Left kidney (tissue), 2 donors: ENCODE data around the gene TMEM183A. TPM values are rescaled to one million over a fixed set of nuclear protein-coding genes. Genes with fewer than 3 reads are reported as not detected.

Experiments used
- DNase-seq: peaks from one replicate; pipeline ENCODE4 v3.0.0-alpha.2; 2013
- polyA plus RNA-seq: library from polyadenylated mRNA; unstranded; fragments of 120-200 nt; gene quantifications from one replicate; pipeline ENCODE4 v1.2.1, GENCODE V29; 2013; ENCODE audit not compliant: insufficient read length

Gene TMEM183A
- polyA plus RNA-seq, 1 donor, result 73.9 TPM

DNA sequence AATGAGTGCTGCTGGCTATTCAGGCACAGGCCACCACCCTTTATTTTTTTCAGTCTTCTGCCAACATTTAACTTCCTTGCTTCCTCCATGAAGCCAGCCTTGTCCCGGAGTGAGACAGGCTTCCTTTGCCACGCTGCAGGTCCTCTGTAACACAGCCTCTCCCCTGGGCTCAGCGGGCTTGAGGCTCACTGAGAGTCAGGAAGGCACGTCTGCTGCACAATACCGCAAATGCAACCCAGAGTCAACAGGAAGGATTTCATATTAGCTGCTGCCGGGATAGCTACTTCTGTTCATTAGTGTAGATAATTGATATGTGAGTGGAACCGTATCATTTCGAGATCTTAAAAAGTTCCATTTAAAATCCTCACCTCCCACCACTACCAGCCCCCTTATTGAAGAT is 56.1 kb downstream of the TMEM183A start:
- DNase-seq, result no peak

DNA sequence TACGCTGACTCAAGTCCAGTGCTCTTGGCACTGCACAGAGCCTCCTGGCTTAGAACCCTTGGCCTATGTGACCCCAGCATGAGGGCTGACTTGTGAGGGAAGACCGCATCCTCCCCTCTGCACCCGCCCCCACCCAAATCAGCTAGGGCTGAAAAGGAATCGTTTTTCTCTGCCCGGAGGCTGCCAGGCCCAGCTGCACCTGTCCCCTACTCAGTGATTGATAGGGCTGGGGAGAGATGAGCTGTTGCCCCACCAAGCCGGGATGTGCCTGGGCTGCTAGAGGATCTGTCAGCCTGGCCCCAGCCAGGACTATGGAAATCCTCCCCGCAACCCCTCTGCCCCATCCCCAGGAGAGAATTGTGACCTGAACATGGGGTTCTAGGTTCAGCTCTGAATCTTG is 58.0 kb downstream of the TMEM183A start:
- DNase-seq, result no peak

DNA sequence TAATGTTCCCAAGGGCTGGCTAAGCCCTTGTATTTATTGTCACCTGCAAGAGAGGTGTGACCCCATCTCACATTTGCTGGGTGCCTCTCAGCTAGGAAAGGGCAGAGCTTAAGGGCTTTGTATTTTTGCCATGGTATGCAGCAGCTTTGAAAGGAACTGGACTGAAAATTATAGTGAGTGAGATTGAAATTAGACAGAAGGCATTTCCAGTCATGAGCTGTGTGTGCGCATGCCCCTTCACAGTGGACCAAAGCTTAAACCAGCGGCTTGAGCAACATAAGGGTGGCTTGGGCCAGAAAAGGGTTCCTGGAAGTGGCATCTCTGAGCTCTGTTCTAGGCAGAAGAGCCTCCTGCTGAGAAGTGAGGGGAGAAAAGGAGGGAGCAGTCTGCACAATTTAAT is 58.8 kb downstream of the TMEM183A start:
- DNase-seq, result no peak

DNA sequence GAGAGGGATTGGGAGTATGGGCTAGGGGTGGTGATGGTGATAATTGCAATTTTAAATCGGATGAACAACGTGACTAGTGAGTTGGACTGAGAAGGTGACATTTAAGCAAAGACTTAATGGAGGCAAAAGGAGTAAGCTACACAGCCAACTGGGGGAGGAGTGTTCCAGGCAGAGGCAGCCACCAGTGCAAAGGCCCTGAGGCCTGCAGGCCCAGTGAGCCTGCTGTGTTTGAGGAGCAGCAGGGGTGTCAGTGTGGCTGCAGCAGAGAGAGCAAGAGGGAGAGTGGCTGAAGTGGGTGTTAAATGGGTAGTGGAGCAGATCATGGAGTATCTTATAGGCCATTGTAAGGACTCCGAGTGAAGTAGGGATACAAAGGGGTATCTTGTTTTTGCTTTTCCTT is 59.8 kb downstream of the TMEM183A start:
- no peak for DNase-seq

DNA sequence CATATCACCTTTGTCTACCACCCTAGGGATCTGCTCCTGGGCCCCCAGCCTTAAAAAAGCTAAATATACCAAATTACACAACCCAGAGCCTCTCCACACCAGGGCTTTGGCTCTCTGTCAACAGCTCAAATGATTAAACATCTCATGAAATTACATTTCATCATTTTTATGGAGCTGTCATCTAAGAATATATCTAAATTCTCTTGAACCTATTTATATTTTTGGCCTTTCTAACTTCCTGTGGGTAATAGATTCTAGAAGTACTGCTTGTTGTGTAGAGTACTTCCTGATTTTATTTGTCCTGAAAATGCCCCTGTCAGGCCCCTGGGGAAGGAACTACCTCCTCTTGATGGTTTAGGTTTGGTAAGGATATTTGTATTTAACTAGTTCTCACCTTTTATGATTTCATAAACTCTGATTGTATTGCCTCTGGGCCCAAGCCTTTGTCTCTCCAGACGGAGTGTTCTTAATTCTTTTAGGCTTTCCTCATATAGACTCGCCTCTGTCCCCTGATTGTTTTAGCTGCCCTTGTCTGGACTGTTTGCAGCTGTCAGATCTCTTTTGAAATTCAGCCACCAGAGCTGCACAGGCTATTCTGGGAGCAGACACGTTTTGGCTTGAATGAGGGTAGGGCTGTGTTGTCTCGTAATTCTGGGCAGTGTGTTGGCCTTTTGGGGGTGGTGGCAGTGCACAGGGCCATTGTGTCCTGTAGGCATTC is 62.0 kb downstream of the TMEM183A start:
- DNase-seq, result peak; percentile 57

DNA sequence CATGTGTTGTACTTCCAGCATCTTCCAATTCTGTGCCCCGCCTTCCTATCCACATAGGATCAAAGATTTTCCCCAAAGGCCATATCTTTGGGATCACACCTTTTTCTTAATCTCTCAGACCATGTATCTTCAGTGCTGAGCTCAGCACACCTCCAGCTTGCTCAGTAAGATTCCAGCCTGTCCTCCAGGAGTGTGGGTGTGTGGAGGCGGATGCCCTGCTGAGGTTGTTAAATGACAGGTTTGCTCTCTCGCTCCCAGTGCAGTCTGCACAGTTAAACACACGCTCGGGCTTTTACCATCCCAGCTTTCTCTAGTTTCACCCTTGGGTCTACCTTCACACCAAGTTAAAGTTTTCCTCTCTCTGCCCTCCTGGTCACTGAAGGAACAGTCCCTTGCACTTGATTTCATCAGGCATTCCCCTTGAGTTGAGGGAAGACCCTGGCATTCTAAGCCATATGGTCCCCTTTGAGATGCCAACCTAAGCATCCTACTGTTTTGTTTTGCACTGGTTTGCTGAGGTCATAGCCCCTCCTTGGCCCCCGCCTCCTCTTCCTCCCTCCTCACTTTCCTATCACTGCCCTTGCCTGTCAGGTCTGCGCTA is 64.9 kb downstream of the TMEM183A start:
- no peak for DNase-seq

DNA sequence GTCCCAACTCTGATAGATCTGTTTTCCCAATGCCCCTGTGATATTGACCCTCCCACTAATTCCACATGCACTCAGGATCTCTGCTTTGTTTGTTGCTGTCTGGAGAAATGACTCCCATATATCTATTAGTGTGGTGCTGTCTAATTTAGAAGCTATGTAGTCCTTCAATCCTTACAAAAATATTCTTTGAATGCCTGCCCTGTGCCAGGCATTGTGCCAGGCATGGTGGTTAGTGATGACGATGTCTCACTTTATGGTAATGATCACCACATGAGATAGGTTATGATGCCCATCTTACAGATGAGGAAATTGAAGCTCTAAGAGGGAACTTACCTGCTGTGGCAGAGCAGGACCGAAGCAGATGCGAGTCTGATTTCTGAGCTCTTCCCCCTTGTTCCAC is 65.7 kb downstream of the TMEM183A start:
- no peak for DNase-seq

DNA sequence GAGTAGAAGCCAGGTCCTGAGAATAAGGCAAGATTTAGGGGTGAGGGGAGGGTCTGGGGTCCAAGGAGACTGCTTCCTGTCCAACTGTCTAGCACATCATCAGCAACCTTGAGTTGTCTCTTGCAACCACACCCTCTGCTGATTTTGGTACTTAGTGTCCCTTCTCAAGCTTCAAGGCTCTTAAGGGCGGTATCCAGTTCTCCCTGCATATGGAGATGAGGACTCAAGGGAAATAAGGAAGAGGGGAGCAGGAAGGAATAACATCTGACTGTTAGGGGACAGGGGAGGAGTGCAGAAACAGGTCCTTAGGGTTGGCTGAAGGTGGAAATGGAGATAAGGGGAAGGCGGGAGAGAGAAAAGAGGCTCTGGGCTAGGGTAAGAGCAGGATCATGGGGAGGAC is 66.3 kb downstream of the TMEM183A start:
- no peak for DNase-seq

Other genes starting within 250 kb of the TMEM183A start
- 108 TPM for gene KDM5B, start 199.0 kb upstream of the TMEM183A start, polyA plus RNA-seq
- gene PCAT6, start 196.4 kb upstream of the TMEM183A start, polyA plus RNA-seq, result 2.9 TPM
- gene RABIF, start 118.2 kb upstream of the TMEM183A start, polyA plus RNA-seq, result 11.8 TPM
- gene KLHL12, start 80.1 kb upstream of the TMEM183A start, polyA plus RNA-seq, result 46.4 TPM
- gene ADIPOR1, start 49.1 kb upstream of the TMEM183A start, polyA plus RNA-seq, result 77.5 TPM
- gene CYB5R1, start 40.1 kb upstream of the TMEM183A start, polyA plus RNA-seq, result 51.9 TPM
- gene PPFIA4, start 19.1 kb downstream of the TMEM183A start, polyA plus RNA-seq, result 9.7 TPM
- gene MYOG, start 78.6 kb downstream of the TMEM183A start, polyA plus RNA-seq, result 0.18 TPM
- gene ADORA1, start 120.4 kb downstream of the TMEM183A start, polyA plus RNA-seq, result 4.6 TPM
- 0.18 TPM for gene MYBPH, start 168.5 kb downstream of the TMEM183A start, polyA plus RNA-seq
- 7.4 TPM for gene CHI3L1, start 179.3 kb downstream of the TMEM183A start, polyA plus RNA-seq
- gene CHIT1, start 222.3 kb downstream of the TMEM183A start, polyA plus RNA-seq, result 0.10 TPM